IPS DF 6.9 (cell line): ENCODE results near the gene ZDHHC21.

ENCODE experiments used
- DNase-seq: peaks from one replicate; pipeline ENCODE4 v3.0.0-alpha.2; 2013; ENCODE audit warnings: low read depth, low spot score
- H3K27ac ChIP-seq: one replicate; pipeline ENCODE4 v1.5.1; 2013; ENCODE audit warnings: low read length, control low read depth
- H3K27me3 ChIP-seq: 2 replicates; pipeline ENCODE4 v1.6.1; 2013; ENCODE audit warnings: mild to moderate bottlenecking, low read length; ENCODE audit not compliant: control insufficient read depth, insufficient read depth
- H3K36me3 ChIP-seq: 2 replicates; pipeline ENCODE4 v1.6.1; 2013; ENCODE audit warnings: low read length; ENCODE audit not compliant: control insufficient read depth, insufficient read depth
- H3K4me1 ChIP-seq: 2 replicates; pipeline ENCODE4 v1.6.1; 2013; ENCODE audit warnings: low read length; ENCODE audit not compliant: control insufficient read depth, insufficient read depth
- H3K4me3 ChIP-seq: 2 replicates; pipeline ENCODE4 v1.5.1; 2013; ENCODE audit warnings: mild to moderate bottlenecking, low read length
- H3K9me3 ChIP-seq: 2 replicates; pipeline ENCODE4 v1.6.1; 2013; ENCODE audit warnings: low read length, inconsistent platforms; ENCODE audit not compliant: control insufficient read depth, insufficient read depth
- WGBS: extraction: QIAGEN DNeasy Blood & Tissue Kit; methylation state at CpG from one replicate; pipeline ENCODE4 v1.1.7; 2013; ENCODE audit warnings: mixed read lengths, missing lambda C conversion rate; ENCODE audit not compliant: insufficient read length, insufficient coverage; 5-methylcytosine and 5-hydroxymethylcytosine counted together

Gene ZDHHC21

DNA sequence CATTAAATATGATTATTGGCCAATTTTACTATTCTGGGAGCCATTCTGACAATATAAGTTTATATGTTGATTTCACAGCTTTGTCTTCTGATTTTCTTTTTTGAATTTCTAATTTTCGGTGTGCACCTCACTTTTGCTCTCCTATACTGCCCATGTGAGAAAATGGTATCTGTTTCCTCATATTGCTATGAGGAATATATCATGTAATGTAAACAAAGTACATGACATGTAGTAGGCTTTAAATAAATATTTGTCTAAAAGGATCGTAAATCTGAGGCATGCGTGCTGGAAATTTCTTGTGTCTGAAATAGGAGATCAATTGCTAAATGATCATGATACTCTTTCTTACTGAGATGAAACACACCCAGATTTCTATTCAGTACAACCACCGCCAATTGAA, 119.9 kb downstream of the ZDHHC21 start:
- Histone ChIP-seq H3K9me3 (no peaks in the 10 kb centered on the region), H3K4me3 (no peak overlapping the region), H3K27ac (no peak overlapping the region), H3K27me3 (no peaks in the 10 kb centered on the region), H3K4me1 (no peaks in the 10 kb centered on the region), H3K36me3 (no peaks in the 10 kb centered on the region)
- no peak for DNase-seq
- no CpG with 5 or more reads among the region's 4 CpGs for WGBS

DNA sequence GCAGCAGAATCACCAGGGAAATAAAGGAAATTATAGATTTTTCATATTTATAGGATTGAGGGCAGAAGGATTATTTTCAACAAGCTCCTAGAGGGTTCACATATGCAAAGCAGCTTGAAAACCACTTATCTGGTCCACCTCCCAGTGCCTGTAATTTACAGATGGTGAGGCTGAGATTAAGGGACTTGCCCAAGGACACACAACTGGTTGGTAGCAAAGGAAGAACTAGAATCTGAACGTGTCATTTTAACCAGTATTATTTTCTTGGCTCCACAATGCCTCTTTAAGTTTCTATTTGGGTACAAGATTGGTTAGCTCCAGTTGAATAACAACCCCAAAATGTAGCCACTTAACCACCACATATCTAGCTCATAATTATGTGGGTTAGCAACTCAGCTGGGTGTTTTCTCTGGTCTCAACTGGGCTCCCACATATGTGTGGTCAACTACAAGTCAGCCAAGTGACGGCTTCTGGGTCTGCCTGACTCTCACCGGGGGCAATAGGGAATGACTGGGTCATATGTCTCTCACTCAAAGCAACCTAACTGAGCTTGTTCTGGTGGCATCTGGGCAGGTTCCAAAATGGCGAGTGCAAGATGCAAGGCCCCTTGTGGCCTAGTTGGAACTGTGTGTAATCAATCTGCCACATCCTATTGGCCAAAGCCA, 127.7 kb downstream of the ZDHHC21 start:
- no peak overlapping the region for H3K4me3 ChIP-seq
- H3K27me3 ChIP-seq, result no peaks in the 10 kb centered on the region
- no peaks in the 10 kb centered on the region for H3K9me3 ChIP-seq
- H3K36me3 ChIP-seq, result no peaks in the 10 kb centered on the region
- WGBS, result no CpG with 5 or more reads among the region's 4 CpGs
- H3K4me1 ChIP-seq, result 0 out of 2 replicates have a peak, but pooled peaks cover 1% of the 10 kb centered on the region
- H3K27ac ChIP-seq, result no peak overlapping the region
- no peak for DNase-seq

DNA sequence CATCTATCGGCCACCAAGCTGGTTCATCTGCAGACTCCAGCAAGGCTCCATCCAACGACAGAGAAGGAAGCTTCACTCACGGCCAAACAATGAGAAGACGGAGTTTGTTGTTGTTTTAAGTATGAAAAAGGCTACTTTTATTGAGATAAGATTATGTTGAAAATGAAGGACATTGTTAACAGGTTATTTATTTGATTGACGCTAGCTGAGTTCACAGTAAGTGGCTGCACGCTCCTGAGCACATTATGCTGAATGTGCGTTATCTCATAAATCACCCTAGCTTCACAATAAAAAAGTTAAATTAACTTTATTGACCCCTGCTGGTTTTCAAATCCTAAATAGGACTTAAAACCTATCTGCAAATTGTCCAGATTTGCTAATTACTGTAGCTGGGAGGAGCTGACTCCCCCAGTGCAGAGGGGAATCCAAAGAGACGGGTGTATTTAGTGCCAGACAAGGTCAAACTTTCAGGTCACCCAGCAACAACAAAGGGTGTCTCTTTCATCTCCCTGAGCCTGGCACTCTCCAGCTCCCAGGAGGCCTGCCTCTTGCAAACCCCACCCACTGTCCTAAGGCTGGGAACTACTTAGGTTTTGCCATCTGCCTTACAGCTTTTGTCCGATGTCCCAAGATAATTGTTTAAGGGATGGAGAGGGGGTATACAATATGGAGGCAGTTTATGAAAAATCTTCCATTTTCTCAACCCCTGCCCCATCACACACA, 129.2 kb downstream of the ZDHHC21 start:
- 100% methylated on average over 1 of the region's 9 CpGs for WGBS
- Histone ChIP-seq H3K36me3 (no peaks in the 10 kb centered on the region), H3K27me3 (no peaks in the 10 kb centered on the region), H3K4me3 (no peak overlapping the region), H3K27ac (no peak overlapping the region), H3K4me1 (0 out of 2 replicates have a peak, but pooled peaks cover 1% of the 10 kb centered on the region), H3K9me3 (no peaks in the 10 kb centered on the region)
- DNase-seq, result no peak

DNA sequence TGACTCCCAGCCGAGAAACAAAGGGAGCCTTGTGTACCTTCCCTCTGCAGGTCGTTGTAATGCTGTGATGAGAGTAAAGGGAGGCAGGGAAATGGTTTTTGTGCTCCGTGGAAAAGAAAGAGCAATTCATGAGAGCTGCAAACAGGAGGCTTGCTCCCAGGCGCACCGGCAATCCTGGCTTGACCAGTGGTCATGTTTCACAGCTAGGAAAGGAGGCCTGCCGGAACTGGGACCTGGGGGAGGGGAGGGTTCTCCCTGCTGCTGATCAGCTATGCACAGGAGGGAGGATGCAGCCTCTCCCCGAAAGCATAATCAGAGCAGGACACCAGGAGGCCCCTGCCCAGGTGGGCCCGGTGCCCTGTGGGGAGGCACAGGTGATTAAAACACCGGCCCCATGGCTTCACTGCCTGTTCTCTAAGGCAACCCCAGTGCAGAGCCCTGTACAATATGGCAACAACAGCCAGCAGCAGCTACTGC, 131.3 kb downstream of the ZDHHC21 start:
- no CpG with 5 or more reads among the region's 9 CpGs for WGBS
- Histone ChIP-seq H3K27ac (no peak overlapping the region), H3K27me3 (no peaks in the 10 kb centered on the region), H3K4me1 (0 out of 2 replicates have a peak, but pooled peaks cover 1% of the 10 kb centered on the region), H3K4me3 (no peak overlapping the region), H3K36me3 (no peaks in the 10 kb centered on the region), H3K9me3 (no peaks in the 10 kb centered on the region)
- DNase-seq, result no peak
